Measurements from ENCODE around the gene TCEA2. TPM values are rescaled to one million over a fixed set of nuclear protein-coding genes. Genes with fewer than 3 reads are reported as not detected.

Gene TCEA2
- total and polyA plus RNA-seq, 2 of the 13 experiments (the other 11 are each of a cell fraction or from before 2014, with no cell fraction given), result 28.1 to 33.7 TPM

DNA sequence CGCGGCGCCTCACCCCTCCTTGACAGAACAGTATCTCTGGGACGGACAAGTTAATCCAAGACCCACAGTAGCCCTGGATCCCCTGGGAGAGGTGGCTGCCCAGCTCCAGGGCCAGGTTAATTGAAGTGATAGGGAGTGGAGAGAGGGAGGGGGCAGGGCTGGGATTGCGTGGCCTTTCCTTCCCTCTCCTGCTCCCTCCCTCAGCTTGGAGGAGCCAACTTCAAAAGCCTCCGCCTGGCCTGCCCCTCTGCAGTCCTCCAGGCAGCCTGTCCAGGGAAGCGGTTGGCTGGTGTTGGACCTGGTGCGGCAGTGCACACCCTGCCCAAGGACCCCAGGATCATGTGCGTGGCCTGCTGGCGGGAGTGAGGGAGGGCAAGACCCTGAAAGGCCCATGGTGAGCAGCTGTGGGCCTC, 27.1 kb upstream of the TCEA2 start, which contains the start of gene C20orf204 (continued):
- TF ChIP-seq, protein P1, sequence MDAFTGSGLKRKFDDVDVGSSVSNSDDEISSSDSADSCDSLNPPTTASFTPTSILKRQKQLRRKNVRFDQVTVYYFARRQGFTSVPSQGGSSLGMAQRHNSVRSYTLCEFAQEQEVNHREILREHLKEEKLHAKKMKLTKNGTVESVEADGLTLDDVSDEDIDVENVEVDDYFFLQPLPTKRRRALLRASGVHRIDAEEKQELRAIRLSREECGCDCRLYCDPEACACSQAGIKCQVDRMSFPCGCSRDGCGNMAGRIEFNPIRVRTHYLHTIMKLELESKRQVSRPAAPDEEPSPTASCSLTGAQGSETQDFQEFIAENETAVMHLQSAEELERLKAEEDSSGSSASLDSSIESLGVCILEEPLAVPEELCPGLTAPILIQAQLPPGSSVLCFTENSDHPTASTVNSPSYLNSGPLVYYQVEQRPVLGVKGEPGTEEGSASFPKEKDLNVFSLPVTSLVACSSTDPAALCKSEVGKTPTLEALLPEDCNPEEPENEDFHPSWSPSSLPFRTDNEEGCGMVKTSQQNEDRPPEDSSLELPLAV (CRISPR knock-in tag; conservative IDR thresholded peaks at IDR 0.05; ENCODE audit: low read depth), result no peak
- TF ChIP-seq RFXANK (CRISPR knock-in tag; IDR thresholded peaks at IDR 0.05) (peak; percentile 12; the same call in 1 of the 2 replicates), NRL (CRISPR knock-in tag; IDR thresholded peaks at IDR 0.05; ENCODE audit: borderline replicate concordance) (peak; percentile 25; the same call in 1 of the 2 replicates), SP5 (CRISPR knock-in tag; IDR thresholded peaks at IDR 0.05; ENCODE audit: borderline replicate concordance, low read depth) (peak; percentile 83), FOXP1 (IDR thresholded peaks at IDR 0.05) (no peak), FOXP1 (CRISPR knock-in tag; IDR thresholded peaks at IDR 0.05) (no peak), ZBTB21 (CRISPR knock-in tag; IDR thresholded peaks at IDR 0.05) (peak; percentile 27; the same call in 1 of the 2 replicates), ZNF460 (CRISPR knock-in tag; IDR thresholded peaks at IDR 0.05; ENCODE audit: borderline replicate concordance) (no peak), FOXJ3 (CRISPR knock-in tag; IDR thresholded peaks at IDR 0.05; ENCODE audit: borderline replicate concordance) (no peak), ZFP36L2 (CRISPR knock-in tag; IDR thresholded peaks at IDR 0.05) (no peak), POGZ (CRISPR knock-in tag; IDR thresholded peaks at IDR 0.05) (no peak), KDM2A (CRISPR knock-in tag; IDR thresholded peaks at IDR 0.05; ENCODE audit: borderline replicate concordance, low read depth) (peak; percentile 94), KMT2A (CRISPR knock-in tag; IDR thresholded peaks at IDR 0.05) (peak; percentile 62), SOX5 (CRISPR knock-in tag; IDR thresholded peaks at IDR 0.05; ENCODE audit: borderline replicate concordance) (peak; percentile 65), U2AF2 (IDR thresholded peaks at IDR 0.05; ENCODE audit: low read depth, low read length) (no peak), ATAD3A (CRISPR knock-in tag; IDR thresholded peaks at IDR 0.05) (peak; percentile 37), ZNF577 (CRISPR knock-in tag; IDR thresholded peaks at IDR 0.05; ENCODE audit: borderline replicate concordance, low read depth) (no peak)
- TF ChIP-seq, protein P2, sequence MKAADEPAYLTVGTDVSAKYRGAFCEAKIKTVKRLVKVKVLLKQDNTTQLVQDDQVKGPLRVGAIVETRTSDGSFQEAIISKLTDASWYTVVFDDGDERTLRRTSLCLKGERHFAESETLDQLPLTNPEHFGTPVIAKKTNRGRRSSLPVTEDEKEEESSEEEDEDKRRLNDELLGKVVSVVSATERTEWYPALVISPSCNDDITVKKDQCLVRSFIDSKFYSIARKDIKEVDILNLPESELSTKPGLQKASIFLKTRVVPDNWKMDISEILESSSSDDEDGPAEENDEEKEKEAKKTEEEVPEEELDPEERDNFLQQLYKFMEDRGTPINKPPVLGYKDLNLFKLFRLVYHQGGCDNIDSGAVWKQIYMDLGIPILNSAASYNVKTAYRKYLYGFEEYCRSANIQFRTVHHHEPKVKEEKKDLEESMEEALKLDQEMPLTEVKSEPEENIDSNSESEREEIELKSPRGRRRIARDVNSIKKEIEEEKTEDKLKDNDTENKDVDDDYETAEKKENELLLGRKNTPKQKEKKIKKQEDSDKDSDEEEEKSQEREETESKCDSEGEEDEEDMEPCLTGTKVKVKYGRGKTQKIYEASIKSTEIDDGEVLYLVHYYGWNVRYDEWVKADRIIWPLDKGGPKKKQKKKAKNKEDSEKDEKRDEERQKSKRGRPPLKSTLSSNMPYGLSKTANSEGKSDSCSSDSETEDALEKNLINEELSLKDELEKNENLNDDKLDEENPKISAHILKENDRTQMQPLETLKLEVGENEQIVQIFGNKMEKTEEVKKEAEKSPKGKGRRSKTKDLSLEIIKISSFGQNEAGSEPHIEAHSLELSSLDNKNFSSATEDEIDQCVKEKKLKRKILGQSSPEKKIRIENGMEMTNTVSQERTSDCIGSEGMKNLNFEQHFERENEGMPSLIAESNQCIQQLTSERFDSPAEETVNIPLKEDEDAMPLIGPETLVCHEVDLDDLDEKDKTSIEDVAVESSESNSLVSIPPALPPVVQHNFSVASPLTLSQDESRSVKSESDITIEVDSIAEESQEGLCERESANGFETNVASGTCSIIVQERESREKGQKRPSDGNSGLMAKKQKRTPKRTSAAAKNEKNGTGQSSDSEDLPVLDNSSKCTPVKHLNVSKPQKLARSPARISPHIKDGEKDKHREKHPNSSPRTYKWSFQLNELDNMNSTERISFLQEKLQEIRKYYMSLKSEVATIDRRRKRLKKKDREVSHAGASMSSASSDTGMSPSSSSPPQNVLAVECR (CRISPR knock-in tag; IDR thresholded peaks at IDR 0.05; ENCODE audit: borderline replicate concordance), result peak; percentile 96
- TF ChIP-seq, protein P3, sequence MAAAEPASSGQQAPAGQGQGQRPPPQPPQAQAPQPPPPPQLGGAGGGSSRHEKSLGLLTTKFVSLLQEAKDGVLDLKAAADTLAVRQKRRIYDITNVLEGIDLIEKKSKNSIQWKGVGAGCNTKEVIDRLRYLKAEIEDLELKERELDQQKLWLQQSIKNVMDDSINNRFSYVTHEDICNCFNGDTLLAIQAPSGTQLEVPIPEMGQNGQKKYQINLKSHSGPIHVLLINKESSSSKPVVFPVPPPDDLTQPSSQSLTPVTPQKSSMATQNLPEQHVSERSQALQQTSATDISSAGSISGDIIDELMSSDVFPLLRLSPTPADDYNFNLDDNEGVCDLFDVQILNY (CRISPR knock-in tag; conservative IDR thresholded peaks at IDR 0.05), result peak; percentile 10; the same call in 1 of the 2 replicates
- TF ChIP-seq, protein P4, sequence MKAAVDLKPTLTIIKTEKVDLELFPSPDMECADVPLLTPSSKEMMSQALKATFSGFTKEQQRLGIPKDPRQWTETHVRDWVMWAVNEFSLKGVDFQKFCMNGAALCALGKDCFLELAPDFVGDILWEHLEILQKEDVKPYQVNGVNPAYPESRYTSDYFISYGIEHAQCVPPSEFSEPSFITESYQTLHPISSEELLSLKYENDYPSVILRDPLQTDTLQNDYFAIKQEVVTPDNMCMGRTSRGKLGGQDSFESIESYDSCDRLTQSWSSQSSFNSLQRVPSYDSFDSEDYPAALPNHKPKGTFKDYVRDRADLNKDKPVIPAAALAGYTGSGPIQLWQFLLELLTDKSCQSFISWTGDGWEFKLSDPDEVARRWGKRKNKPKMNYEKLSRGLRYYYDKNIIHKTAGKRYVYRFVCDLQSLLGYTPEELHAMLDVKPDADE (CRISPR knock-in tag; IDR thresholded peaks at IDR 0.05), result no peak
- TF ChIP-seq, protein P5, sequence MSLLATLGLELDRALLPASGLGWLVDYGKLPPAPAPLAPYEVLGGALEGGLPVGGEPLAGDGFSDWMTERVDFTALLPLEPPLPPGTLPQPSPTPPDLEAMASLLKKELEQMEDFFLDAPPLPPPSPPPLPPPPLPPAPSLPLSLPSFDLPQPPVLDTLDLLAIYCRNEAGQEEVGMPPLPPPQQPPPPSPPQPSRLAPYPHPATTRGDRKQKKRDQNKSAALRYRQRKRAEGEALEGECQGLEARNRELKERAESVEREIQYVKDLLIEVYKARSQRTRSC (CRISPR knock-in tag; IDR thresholded peaks at IDR 0.05; ENCODE audit: low read depth), result no peak; the same call in 1 of the 2 replicates
- TF ChIP-seq, protein P6, sequence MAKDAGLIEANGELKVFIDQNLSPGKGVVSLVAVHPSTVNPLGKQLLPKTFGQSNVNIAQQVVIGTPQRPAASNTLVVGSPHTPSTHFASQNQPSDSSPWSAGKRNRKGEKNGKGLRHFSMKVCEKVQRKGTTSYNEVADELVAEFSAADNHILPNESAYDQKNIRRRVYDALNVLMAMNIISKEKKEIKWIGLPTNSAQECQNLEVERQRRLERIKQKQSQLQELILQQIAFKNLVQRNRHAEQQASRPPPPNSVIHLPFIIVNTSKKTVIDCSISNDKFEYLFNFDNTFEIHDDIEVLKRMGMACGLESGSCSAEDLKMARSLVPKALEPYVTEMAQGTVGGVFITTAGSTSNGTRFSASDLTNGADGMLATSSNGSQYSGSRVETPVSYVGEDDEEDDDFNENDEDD (CRISPR knock-in tag; IDR thresholded peaks at IDR 0.05; ENCODE audit: borderline replicate concordance), result peak; percentile 71; the same call in 1 of the 2 replicates
